VCaP (cell line): ENCODE measurements around the gene COG5.
A peak's percentile ranks its signal among the peaks of the same experiment; 100 is the strongest.

ENCODE experiments used
- H3K27ac ChIP-seq: fragments of 450-650 bp; 2 replicates; pipeline ENCODE4 v1.5.1; 2017
- CTCF ChIP-seq: fragments of 450-650 bp; conservative IDR thresholded peaks from 2 replicates; pipeline ENCODE4 v1.5.1; 2017; ENCODE audit warnings: mild to moderate bottlenecking, moderate library complexity

The COG5 gene

GRCh38 chr7:107563775-107564552 is at the start of gene COG5, which contains the start of gene DUS4L:
Gene COG5, minus strand, starts transcription at chr7:107563920. Its CDS starts 24 bp downstream, at chr7:107563896.
Gene DUS4L, plus strand, starts transcription at chr7:107563971. Its CDS starts 3,100 bp downstream, at chr7:107567071.
- peak within 1 kb of the TSS; percentile 93 for H3K27ac ChIP-seq
- TF ChIP-seq CTCF, result no peak

- TF ChIP-seq CTCF, result no peak
Observed at GRCh38 chr7:107613439-107613838, 49.7 kb upstream of the COG5 start.

GRCh38 chr7:107610323-107610722 is 46.6 kb upstream of the COG5 start:
- no peak for TF ChIP-seq CTCF
- peak overlapping the region; percentile 72 for H3K27ac ChIP-seq

More at GRCh38 chr7:107613439-107613838, 49.7 kb upstream of the COG5 start:
- peak overlapping the region; percentile 75 for H3K27ac ChIP-seq

GRCh38 chr7:107609811-107610261 is 46.1 kb upstream of the COG5 start:
- no peak for TF ChIP-seq CTCF

GRCh38 chr7:107606303-107606702 is 42.6 kb upstream of the COG5 start:
- no peak for TF ChIP-seq CTCF
- no peak overlapping the region for H3K27ac ChIP-seq

More at GRCh38 chr7:107609811-107610261, 46.1 kb upstream of the COG5 start:
- peak overlapping the region; percentile 72 for H3K27ac ChIP-seq

- TF ChIP-seq CTCF, result no peak
- H3K27ac ChIP-seq, result no peak overlapping the region
Observed at GRCh38 chr7:107605218-107605815, 41.6 kb upstream of the COG5 start.

- no peak for TF ChIP-seq CTCF
- H3K27ac ChIP-seq, result no peak overlapping the region
Observed at GRCh38 chr7:107600816-107601215, 37.1 kb upstream of the COG5 start.
